GM19455 (cell line): ENCODE measurements around the gene FKBP9.

Experiments used
- ATAC-seq: cut with Tn5 transposase; IDR thresholded peaks from one replicate; pipeline ENCODE4 v1.9.1; 2021; ENCODE audit not compliant: unreplicated experiment

FKBP9 gene

DNA sequence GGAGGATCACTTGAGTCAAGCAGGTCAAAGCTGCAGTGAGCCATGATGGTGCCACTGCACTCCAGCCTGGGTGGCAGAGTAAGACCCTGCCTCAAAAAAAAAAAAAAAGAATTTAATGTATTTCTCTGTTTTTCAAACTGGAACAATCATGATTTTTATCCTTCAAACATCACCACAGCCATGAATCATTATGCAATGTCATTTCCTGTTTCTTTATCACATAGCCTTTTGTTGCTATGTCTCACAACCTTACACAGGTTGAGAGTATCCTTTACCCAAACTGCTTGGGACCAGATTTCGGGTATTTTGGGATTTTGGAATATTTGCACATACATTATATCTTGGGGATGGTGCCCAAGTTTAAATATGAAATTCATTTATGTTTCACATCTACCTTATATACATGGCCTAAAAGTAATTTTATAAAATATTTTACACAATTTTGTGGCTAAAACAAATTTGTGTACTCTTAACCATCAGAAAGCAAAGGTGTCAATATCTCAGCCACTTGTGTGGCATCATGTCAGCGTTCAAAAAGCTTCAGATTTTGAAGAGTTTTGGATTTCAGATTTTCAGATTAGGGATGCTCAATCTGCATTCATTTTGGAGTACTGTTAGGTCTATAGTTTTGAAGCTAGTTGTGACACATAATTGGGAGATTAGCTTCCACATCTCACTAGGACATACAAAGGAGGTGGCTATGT, 97.2 kb downstream of the FKBP9 start:
- ATAC-seq = no peak

DNA sequence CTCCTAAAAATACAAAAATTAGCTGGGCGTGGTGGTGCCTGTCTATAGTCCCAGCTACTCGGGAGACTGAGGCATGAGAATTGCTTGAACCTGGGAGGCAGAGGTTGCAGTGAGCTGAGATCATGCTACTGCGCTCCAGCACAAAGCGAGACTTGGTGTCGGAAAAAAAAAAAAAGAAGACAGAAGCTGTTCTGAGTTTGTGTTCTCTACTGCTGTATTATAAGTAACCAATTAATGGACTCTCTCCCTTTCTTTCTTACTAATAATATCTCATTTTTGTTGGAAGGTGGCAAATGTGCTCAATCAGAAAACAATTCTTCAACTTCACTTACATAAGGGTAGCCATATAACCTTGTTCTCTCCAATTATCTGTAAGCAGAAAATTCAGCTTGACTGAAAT, 97.9 kb downstream of the FKBP9 start:
- ATAC-seq = no peak
